ENCODE results near the gene UBXN2A. TPM values are rescaled to one million over a fixed set of nuclear protein-coding genes. Genes with fewer than 3 reads are reported as not detected.

UBXN2A gene
- total and polyA plus RNA-seq, 7 donors: 12.0 to 33.9 (median 20.7) TPM

- no peak for ATAC-seq
- intact Hi-C loops (cut with DNase I): no loop called here
- peaks cover 0 to 8% of the 10 kb centered on the region in 2 donors for H3K36me3 ChIP-seq (ENCODE audit: insufficient read depth in 1 of 2, low read depth in 1 of 2)
- TF ChIP-seq, protein P1, sequence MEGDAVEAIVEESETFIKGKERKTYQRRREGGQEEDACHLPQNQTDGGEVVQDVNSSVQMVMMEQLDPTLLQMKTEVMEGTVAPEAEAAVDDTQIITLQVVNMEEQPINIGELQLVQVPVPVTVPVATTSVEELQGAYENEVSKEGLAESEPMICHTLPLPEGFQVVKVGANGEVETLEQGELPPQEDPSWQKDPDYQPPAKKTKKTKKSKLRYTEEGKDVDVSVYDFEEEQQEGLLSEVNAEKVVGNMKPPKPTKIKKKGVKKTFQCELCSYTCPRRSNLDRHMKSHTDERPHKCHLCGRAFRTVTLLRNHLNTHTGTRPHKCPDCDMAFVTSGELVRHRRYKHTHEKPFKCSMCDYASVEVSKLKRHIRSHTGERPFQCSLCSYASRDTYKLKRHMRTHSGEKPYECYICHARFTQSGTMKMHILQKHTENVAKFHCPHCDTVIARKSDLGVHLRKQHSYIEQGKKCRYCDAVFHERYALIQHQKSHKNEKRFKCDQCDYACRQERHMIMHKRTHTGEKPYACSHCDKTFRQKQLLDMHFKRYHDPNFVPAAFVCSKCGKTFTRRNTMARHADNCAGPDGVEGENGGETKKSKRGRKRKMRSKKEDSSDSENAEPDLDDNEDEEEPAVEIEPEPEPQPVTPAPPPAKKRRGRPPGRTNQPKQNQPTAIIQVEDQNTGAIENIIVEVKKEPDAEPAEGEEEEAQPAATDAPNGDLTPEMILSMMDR (IDR thresholded peaks at IDR 0.05): no peak
- no peaks in the 10 kb centered on the region for H3K9me3 ChIP-seq
- no peak overlapping the region for H3K4me3 ChIP-seq
- WGBS, 3 donors: 76 to 85% (median 80%) methylated on average over 9 of the region's 9 CpGs
- H3K4me1 ChIP-seq: no peaks in the 10 kb centered on the region
- H3K27me3 ChIP-seq (ENCODE audit: insufficient read depth in 3 of 3, low read length in 2 of 3): no peaks in the 10 kb centered on the region
- H3K27ac ChIP-seq: no peak overlapping the region
- DNase-seq: no peak
These were observed 78.0 kb downstream of the UBXN2A start for GRCh38 chr2:24018241-24018640.

GRCh38 chr2:24019729-24020128 lies 79.5 kb downstream of the UBXN2A start:
- Histone ChIP-seq H3K4me1 (no peaks in the 10 kb centered on the region), H3K27me3 (ENCODE audit: insufficient read depth in 3 of 3, low read length in 2 of 3) (no peaks in the 10 kb centered on the region), H3K36me3 (ENCODE audit: insufficient read depth in 1 of 2, low read depth in 1 of 2) (peaks cover 0 to 18% of the 10 kb centered on the region in 2 donors), H3K27ac (no peak overlapping the region), H3K9me3 (no peaks in the 10 kb centered on the region), H3K4me3 (no peak overlapping the region)
- DNase-seq (no peak), ATAC-seq (no peak)
- TF ChIP-seq, protein P1 (IDR thresholded peaks at IDR 0.05): no peak
- WGBS, 3 donors: 86 to 95% (median 88%) methylated on average over 5 of the region's 5 CpGs
- intact Hi-C loops (cut with DNase I): no loop called here

GRCh38 chr2:24020244-24020643 lies 80.0 kb downstream of the UBXN2A start:
- DNase-seq (no peak), ATAC-seq (no peak)
- intact Hi-C loops (cut with DNase I): no loop called here
- no peaks in the 10 kb centered on the region for H3K27me3 ChIP-seq (ENCODE audit: insufficient read depth in 3 of 3, low read length in 2 of 3)
- H3K9me3 ChIP-seq: no peaks in the 10 kb centered on the region
- peaks cover 0 to 18% of the 10 kb centered on the region in 2 donors for H3K36me3 ChIP-seq (ENCODE audit: insufficient read depth in 1 of 2, low read depth in 1 of 2)
- H3K4me1 ChIP-seq: no peaks in the 10 kb centered on the region
- H3K4me3 ChIP-seq: no peak overlapping the region
- 73 to 85% (median 76%) methylated on average over 4 of the region's 4 CpGs for WGBS, 3 donors
- TF ChIP-seq, protein P1 (IDR thresholded peaks at IDR 0.05): no peak
- H3K27ac ChIP-seq: no peak overlapping the region

- no peak for ATAC-seq
- no peaks in the 10 kb centered on the region for H3K9me3 ChIP-seq
- DNase-seq: no peak
- no peak overlapping the region for H3K4me3 ChIP-seq
- no peaks in the 10 kb centered on the region for H3K4me1 ChIP-seq
- intact Hi-C loops (cut with DNase I): no loop called here
- H3K27ac ChIP-seq: no peak overlapping the region
- peaks cover 0 to 23% of the 10 kb centered on the region in 2 donors for H3K36me3 ChIP-seq (ENCODE audit: insufficient read depth in 1 of 2, low read depth in 1 of 2)
- 75 to 81% (median 79%) methylated on average over 19 of the region's 19 CpGs for WGBS, 3 donors
- TF ChIP-seq, protein P1 (IDR thresholded peaks at IDR 0.05): no peak
- no peaks in the 10 kb centered on the region for H3K27me3 ChIP-seq (ENCODE audit: insufficient read depth in 3 of 3, low read length in 2 of 3)
These were observed 81.1 kb downstream of the UBXN2A start for GRCh38 chr2:24021122-24021998.
